Cardiac muscle cell (in vitro differentiated cells and primary cell): ENCODE results near the gene LCN10. TPM values are rescaled to one million over a fixed set of nuclear protein-coding genes. Genes with fewer than 3 reads are reported as not detected.

Experiments used
- DNase-seq, 2 donors: peaks; one replicate each; pipeline versions ENCODE4 v3.0.0 to v3.0.0-alpha.2; 2010 to 2017; ENCODE audit warnings: low read depth in 1 of 2, low spot score in 1 of 2
- H3K27ac ChIP-seq: fragments of 200-600 bp; sonication (generic); 2 replicates; pipeline ENCODE4 v1.5.1; 2016
- H3K27me3 ChIP-seq: fragments of 200-600 bp; sonication (generic); 2 replicates; pipeline ENCODE4 v1.6.0; 2016; ENCODE audit warnings: control low read depth
- H3K36me3 ChIP-seq: fragments of 200-600 bp; sonication (generic); 2 replicates; pipeline ENCODE4 v1.5.1; 2016; ENCODE audit warnings: control low read depth
- H3K4me1 ChIP-seq: fragments of 200-600 bp; sonication (generic); 2 replicates; pipeline ENCODE4 v1.8.1; 2017; ENCODE audit warnings: low read depth, mild to moderate bottlenecking, mixed run types
- H3K4me3 ChIP-seq: fragments of 200-600 bp; sonication (generic); 2 replicates; pipeline ENCODE4 v1.5.1; 2016; ENCODE audit warnings: mild to moderate bottlenecking
- H3K9me3 ChIP-seq: fragments of 200-600 bp; sonication (generic); 2 replicates; pipeline ENCODE4 v1.5.1; 2017; ENCODE audit warnings: low read depth, mild to moderate bottlenecking, control low read depth
- polyA plus RNA-seq: library from polyadenylated mRNA; unstranded; fragments of >200 nt; fragmentation: Nextera tagmentation; extraction: Ambion mirVana; gene quantifications from 2 replicates; pipeline ENCODE4 v1.2.1, GENCODE V29; 2016
- total RNA-seq: library from RNA; depleted of rRNA; stranded (reverse); fragments of >200 nt; gene quantifications from 2 replicates; pipeline ENCODE4 v1.2.3, GENCODE V29; 2016
- TF ChIP-seq, protein P1 (sequence below): IDR thresholded peaks from 2 replicates; pipeline ENCODE4 v1.5.1; 2012; ENCODE audit warnings: low read depth, mild to moderate bottlenecking, low read length

LCN10 gene
- total and polyA plus RNA-seq, 2 experiments from 2014 or later, result 0.63 to 0.71 TPM

DNA sequence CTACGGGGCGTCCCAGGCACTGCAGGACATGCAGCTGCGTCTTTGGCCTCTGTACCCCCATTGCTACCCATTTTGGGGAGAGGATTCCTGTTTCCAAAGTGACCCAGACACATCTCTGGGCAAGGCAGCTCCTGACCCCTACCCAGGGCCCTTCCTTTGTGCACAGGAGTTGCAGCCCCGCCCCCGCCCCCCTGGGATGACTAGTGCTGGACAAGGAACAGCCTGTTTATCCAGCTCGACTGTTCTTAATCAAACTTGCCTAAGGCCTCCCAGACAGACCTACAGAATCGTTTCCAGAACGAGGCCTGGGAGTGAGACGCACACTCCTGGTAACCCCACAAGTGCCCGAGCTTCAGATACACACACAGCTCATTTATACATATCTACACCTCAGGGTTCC, 17.1 kb downstream of the LCN10 start:
- TF ChIP-seq, protein P1, sequence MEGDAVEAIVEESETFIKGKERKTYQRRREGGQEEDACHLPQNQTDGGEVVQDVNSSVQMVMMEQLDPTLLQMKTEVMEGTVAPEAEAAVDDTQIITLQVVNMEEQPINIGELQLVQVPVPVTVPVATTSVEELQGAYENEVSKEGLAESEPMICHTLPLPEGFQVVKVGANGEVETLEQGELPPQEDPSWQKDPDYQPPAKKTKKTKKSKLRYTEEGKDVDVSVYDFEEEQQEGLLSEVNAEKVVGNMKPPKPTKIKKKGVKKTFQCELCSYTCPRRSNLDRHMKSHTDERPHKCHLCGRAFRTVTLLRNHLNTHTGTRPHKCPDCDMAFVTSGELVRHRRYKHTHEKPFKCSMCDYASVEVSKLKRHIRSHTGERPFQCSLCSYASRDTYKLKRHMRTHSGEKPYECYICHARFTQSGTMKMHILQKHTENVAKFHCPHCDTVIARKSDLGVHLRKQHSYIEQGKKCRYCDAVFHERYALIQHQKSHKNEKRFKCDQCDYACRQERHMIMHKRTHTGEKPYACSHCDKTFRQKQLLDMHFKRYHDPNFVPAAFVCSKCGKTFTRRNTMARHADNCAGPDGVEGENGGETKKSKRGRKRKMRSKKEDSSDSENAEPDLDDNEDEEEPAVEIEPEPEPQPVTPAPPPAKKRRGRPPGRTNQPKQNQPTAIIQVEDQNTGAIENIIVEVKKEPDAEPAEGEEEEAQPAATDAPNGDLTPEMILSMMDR, result no peak
- no peaks in the 10 kb centered on the region for H3K27me3 ChIP-seq
- peaks cover 13% of the 10 kb centered on the region for H3K4me1 ChIP-seq
- H3K4me3 ChIP-seq, result no peak overlapping the region
- peaks cover 44% of the 10 kb centered on the region for H3K36me3 ChIP-seq
- peak in 1 of 2 donors; percentile 75 for DNase-seq
- H3K27ac ChIP-seq, result peak overlapping the region; percentile 40
- H3K9me3 ChIP-seq, result no peaks in the 10 kb centered on the region

DNA sequence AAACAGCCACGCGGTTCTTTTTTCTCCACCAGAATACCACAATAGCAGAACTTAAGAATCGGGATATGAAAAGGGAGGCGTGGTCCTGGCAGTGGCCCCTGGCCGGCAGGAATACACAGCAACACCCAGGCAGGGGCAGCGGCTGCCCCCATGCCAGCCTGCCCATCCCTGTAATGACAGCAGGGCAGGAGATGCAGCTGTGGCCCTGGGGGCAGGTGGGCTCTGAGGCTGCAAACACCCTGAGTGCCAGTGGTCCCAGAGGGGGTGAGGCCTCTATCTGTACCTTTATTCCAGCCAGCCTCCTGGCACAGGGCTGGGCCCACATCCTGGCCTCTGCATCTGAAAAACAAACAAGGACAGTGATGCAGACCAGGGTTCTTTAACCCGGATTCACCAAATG, 18.0 kb downstream of the LCN10 start:
- Histone ChIP-seq H3K4me1 (peaks cover 13% of the 10 kb centered on the region), H3K4me3 (no peak overlapping the region), H3K9me3 (no peaks in the 10 kb centered on the region), H3K27me3 (no peaks in the 10 kb centered on the region), H3K36me3 (peaks cover 44% of the 10 kb centered on the region), H3K27ac (no peak overlapping the region)
- DNase-seq, result no peak
- TF ChIP-seq, protein P1, result no peak

DNA sequence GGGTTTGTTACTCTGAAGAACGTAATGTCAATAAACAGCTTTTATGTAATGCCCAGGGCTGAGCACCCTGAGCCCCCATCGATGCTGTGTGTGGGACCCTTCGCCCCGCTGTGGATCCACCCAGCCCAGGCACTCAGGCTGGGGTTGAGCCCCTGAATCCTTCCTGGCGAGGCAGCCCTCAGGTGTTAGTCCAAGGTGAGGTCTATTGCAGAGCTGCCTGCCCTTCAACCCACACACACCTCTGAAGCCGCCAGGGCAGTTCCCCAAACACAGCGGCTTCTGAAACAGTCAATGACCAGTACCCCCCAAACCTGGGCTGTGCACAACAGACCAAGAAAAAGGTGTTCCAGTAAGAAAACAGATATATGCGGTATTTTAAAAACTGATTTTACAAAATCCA, 18.8 kb downstream of the LCN10 start:
- peaks cover 11% of the 10 kb centered on the region for H3K4me1 ChIP-seq
- no peak overlapping the region for H3K27ac ChIP-seq
- no peaks in the 10 kb centered on the region for H3K27me3 ChIP-seq
- no peak overlapping the region for H3K4me3 ChIP-seq
- peaks cover 44% of the 10 kb centered on the region for H3K36me3 ChIP-seq
- DNase-seq, result no peak
- TF ChIP-seq, protein P1, result no peak
- H3K9me3 ChIP-seq, result no peaks in the 10 kb centered on the region

DNA sequence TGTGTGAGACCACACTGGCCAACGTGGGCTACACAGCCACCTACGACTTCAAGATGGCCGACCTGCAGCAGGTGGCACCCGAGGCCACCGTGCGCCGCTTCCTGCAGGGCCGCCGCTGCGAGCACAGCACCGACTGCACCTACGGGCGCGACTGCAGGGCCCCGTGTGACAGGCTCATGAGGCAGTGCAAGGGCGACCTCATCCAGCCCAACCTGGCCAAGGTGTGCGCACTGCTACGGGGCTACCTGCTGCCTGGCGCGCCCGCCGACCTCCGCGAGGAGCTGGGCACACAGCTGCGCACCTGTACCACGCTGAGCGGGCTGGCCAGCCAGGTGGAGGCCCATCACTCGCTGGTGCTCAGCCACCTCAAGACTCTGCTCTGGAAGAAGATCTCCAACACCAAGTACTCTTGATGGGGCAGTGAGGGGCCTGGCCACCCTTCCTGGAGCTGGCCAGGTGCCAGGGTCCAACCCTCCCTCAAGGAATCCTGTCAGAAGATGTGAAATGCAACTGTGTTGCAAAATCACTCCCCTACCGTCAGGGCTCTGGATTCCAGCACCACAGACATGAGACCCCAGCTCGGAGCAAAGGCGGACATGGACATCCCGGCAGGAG, 19.3 kb downstream of the LCN10 start:
- Histone ChIP-seq H3K36me3 (peaks cover 44% of the 10 kb centered on the region), H3K27ac (no peak overlapping the region), H3K4me1 (peaks cover 9% of the 10 kb centered on the region), H3K27me3 (no peaks in the 10 kb centered on the region), H3K4me3 (no peak overlapping the region), H3K9me3 (no peaks in the 10 kb centered on the region)
- TF ChIP-seq, protein P1, result no peak
- DNase-seq, result no peak

DNA sequence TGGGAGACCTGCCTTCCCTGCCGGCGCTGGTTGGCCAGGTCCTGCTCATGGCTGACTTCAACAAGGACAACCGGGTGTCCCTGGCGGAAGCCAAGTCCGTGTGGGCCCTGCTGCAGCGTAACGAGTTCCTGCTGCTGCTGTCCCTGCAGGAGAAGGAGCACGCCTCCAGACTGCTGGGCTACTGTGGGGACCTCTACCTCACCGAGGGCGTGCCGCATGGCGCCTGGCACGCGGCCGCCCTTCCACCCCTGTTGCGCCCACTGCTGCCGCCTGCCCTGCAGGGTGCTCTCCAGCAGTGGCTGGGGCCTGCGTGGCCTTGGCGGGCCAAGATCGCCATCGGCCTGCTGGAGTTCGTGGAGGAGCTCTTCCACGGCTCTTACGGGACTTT, 19.8 kb downstream of the LCN10 start:
- H3K27me3 ChIP-seq, result no peaks in the 10 kb centered on the region

More for the DNA sequence above, 19.8 kb downstream of the LCN10 start:
- Histone ChIP-seq H3K27ac (no peak overlapping the region), H3K4me1 (peaks cover 9% of the 10 kb centered on the region), H3K4me3 (no peak overlapping the region), H3K36me3 (peaks cover 44% of the 10 kb centered on the region), H3K9me3 (no peaks in the 10 kb centered on the region)
- no peak for DNase-seq
- TF ChIP-seq, protein P1, result no peak
